Body of pancreas (tissue), 4 donors: ENCODE data around the gene CCDC34. TPM values are rescaled to one million over a fixed set of nuclear protein-coding genes. Genes with fewer than 3 reads are reported as not detected.

Experiments used
- ATAC-seq: fragments of 150-250 bp; one replicate; pipeline ENCODE4 v1.9.1; 2016
- DNase-seq, 4 donors: peaks; one replicate each; pipeline ENCODE4 v3.0.0-alpha.2; 2019
- H3K27ac ChIP-seq, 4 donors: fragments of 200-600 bp; sonication (generic); 1 replicate in 3 of 4; 2 replicates in 1 of 4; pipeline versions ENCODE4 v1.5.1 to v1.6.1; 2016 to 2019; ENCODE audit warnings: mild to moderate bottlenecking in 1 of 4, mixed read lengths in 1 of 4, moderate library complexity in 1 of 4
- H3K27me3 ChIP-seq, 2 donors: fragments of 200-600 bp; sonication (generic); one replicate each; pipeline ENCODE4 v1.6.0; 2016; ENCODE audit warnings: mild to moderate bottlenecking in 1 of 2
- H3K36me3 ChIP-seq, 2 donors: fragments of 200-600 bp; sonication (generic); replicated peaks in 1 of 2; 2 replicates each; pipeline ENCODE4 v1.5.1; 2016; ENCODE audit warnings: low read depth in 2 of 2; ENCODE audit not compliant: insufficient read depth in 1 of 2
- H3K4me1 ChIP-seq: fragments of 200-600 bp; sonication (generic); one replicate; pipeline ENCODE4 v1.6.0; 2016
- H3K4me3 ChIP-seq, 2 donors: fragments of 200-600 bp; sonication (generic); 1 replicate in 1 of 2; 2 replicates in 1 of 2; pipeline ENCODE4 v1.5.1; 2016 to 2019
- H3K9me3 ChIP-seq, 3 donors: fragments of 200-600 bp; sonication (generic); 1 replicate in 2 of 3; 2 replicates in 1 of 3; pipeline ENCODE4 v1.5.1; 2016
- POLR2A ChIP-seq, 3 donors: fragments of 450-650 bp; IDR thresholded peaks; one replicate each; pipeline ENCODE4 v1.6.1; 2016; ENCODE audit warnings: antibody characterized with exemption in 3 of 3, mild to moderate bottlenecking in 2 of 3
- WGBS, 2 donors: methylation state at CpG; one replicate each; pipeline ENCODE4 v1.1.5; 2017; 5-methylcytosine and 5-hydroxymethylcytosine counted together
- intact Hi-C: fragments of 100-400 bp; cut with DNase I; formaldehyde crosslinking; loops from one replicate; pipeline ENCODE4 v1.15.1; 2023
- total RNA-seq, 2 donors: library from RNA; depleted of rRNA; stranded (reverse); fragments of >200 nt; gene quantifications; one replicate each; pipeline ENCODE4 v1.1.0, GENCODE V29; 2016
- TF ChIP-seq, protein P1 (sequence below), 7 experiments: fragments of 450-650 bp in 4 of 7; fragments of 200-600 bp in 3 of 7; sonication (generic) in 3 of 7; IDR thresholded peaks; one replicate each; pipeline ENCODE4 v1.5.1; 2016 to 2019; ENCODE audit warnings: antibody characterized with exemption in 7 of 7

Gene CCDC34
- total RNA-seq, 2 donors from 2014 or later, result 3.6 to 5.9 TPM

DNA sequence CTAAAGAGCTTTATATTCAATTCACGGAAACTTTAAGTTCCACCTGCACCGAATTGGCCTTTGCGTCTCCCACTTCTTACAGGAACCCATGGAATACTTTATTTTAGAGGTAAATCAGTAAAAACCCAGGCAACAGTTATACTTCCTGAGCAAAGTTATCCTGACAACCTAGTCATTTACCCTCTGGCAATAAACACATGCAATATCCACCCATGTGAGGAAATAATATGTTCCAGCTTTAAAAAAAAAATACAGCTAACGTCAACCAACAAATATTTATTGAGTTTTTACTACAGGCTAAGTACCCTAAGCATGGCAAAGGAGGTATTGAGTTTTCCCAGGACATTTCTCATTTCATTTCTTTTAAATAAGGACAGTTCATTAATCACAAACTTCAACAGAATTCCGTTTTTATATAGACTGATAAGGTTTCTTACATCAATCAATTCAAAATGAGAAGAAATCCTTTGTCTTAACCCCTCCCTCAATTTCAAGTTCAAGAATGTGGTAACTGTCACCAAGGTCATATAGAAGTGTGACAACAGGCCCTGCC lies 38.3 kb upstream of the CCDC34 start:
- 64 to 66% methylated on average over 5 of the region's 5 CpGs for WGBS, 2 donors
- intact Hi-C loops, result no loop called here

DNA sequence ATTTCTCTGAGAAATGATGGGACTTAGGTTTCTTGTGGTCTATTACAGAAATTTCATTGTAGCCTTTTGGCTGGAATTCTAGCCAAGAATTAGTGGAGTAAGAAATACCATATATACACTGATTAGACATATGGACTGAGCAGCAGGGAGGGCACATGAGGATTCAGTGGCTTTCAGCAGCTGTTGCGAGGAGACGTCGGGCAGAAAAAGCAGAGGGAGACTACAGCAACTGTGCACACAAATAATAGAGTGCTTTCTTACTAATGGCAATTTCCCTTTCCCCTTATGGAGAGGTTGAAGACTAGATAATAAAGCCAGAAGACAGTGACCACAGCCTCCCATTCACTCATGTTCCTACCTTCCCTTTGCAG lies 35.4 kb upstream of the CCDC34 start:
- no peak for ATAC-seq
- Histone ChIP-seq H3K27me3 (no peaks in the 10 kb centered on the region), H3K4me1 (peaks cover 81% of the 10 kb centered on the region), H3K4me3 (no peak overlapping the region), H3K36me3 (no peaks in the 10 kb centered on the region), H3K27ac (peak overlapping the region in 3 of 4 donors; percentile 70 to 90 (median 76)), H3K9me3 (no peaks in the 10 kb centered on the region)
- intact Hi-C loops, result no loop called here
- no peak for DNase-seq
- TF ChIP-seq, protein P1, sequence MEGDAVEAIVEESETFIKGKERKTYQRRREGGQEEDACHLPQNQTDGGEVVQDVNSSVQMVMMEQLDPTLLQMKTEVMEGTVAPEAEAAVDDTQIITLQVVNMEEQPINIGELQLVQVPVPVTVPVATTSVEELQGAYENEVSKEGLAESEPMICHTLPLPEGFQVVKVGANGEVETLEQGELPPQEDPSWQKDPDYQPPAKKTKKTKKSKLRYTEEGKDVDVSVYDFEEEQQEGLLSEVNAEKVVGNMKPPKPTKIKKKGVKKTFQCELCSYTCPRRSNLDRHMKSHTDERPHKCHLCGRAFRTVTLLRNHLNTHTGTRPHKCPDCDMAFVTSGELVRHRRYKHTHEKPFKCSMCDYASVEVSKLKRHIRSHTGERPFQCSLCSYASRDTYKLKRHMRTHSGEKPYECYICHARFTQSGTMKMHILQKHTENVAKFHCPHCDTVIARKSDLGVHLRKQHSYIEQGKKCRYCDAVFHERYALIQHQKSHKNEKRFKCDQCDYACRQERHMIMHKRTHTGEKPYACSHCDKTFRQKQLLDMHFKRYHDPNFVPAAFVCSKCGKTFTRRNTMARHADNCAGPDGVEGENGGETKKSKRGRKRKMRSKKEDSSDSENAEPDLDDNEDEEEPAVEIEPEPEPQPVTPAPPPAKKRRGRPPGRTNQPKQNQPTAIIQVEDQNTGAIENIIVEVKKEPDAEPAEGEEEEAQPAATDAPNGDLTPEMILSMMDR (IDR thresholded peaks at IDR 0.05), result no peak
- no peak for TF ChIP-seq POLR2A (IDR thresholded peaks at IDR 0.05)
- 57% methylated on average over 3 of the region's 3 CpGs for WGBS, 2 donors

More for the DNA sequence above, 38.3 kb upstream of the CCDC34 start:
- peak overlapping the region; percentile 41 to 73 (median 70) for H3K27ac ChIP-seq
- ATAC-seq (peak; percentile 13), DNase-seq (no peak)
- no peak overlapping the region for H3K4me3 ChIP-seq
- no peaks in the 10 kb centered on the region for H3K36me3 ChIP-seq
- H3K9me3 ChIP-seq, result no peaks in the 10 kb centered on the region
- TF ChIP-seq, protein P1 (IDR thresholded peaks at IDR 0.05), result no peak
- TF ChIP-seq POLR2A (IDR thresholded peaks at IDR 0.05), result no peak
- peaks cover 85% of the 10 kb centered on the region for H3K4me1 ChIP-seq
- H3K27me3 ChIP-seq, result no peaks in the 10 kb centered on the region

DNA sequence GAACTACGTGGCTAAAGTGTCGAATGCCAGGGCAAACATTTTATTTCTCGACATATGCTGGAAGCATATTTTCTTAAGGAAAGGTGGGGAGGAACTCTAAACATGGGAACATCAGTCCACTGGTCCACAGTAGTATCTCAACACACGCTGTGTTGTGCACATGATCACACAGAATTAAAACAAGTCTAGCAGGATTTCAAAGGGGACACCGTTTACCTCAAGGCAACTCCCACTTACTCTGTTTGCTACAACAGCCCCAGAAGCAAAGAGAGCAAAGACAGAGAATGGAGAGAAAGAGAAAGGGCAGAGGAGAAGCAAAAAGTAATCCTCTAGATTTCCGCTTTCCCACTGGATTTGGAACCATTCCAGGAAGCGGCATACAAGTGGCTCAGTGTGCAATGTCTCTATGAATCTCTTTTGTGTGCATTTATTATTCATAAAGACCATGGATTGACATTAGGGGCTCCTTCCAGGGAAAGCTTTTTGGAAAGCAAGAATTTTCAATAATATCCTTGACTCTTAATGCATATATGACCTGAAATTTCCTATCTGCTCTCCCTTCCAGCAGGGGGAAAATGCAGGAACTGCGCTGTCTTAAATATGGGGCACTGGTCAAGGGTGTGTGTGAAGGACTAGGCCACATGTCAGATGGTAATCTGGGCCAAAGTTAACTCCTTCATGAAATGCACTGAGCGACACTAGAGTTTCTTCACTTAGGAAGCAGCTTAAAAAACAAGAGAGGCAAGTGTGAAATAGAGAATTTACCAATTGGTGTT lies 34.8 kb upstream of the CCDC34 start:
- Histone ChIP-seq H3K9me3 (no peaks in the 10 kb centered on the region), H3K27ac (peak overlapping the region; percentile 51 to 90 (median 73)), H3K4me1 (peaks cover 80% of the 10 kb centered on the region), H3K27me3 (no peaks in the 10 kb centered on the region), H3K36me3 (no peaks in the 10 kb centered on the region), H3K4me3 (no peak overlapping the region)
- DNase-seq (no peak), ATAC-seq (no peak)
- 35 to 40% methylated on average over 9 of the region's 9 CpGs for WGBS, 2 donors
- intact Hi-C loops, result no loop called here
- TF ChIP-seq, protein P1 (IDR thresholded peaks at IDR 0.05), result peak in 3 of 7 experiments; percentile 6 to 23 (median 9)
- no peak for TF ChIP-seq POLR2A (IDR thresholded peaks at IDR 0.05)

DNA sequence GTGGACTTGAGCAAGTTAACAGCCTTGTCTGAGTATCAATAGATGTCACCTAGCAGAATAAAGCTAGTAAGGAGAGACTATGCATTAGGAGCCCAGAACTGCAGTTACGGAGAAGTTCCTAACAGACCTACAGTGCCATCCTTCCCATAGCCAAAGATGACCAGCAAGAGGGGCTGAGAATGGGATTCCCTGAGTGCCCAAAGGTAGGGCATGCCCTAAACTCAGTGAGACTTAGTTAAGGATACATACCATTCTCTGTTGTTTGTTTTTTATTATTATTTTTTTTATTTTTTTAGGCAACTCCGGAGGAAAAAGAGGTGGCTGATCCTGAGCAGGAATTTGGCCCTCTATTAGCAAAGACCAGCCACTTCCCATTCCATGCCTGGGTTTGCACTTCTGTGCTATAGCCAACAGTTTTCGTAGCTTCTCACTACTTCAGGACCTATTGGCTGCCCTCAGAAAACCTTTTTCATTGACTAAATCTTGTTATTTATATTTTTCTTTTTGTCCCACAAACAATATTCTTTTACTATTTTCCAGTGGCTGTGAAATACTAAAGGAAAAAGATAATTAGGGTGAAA lies 33.3 kb upstream of the CCDC34 start:
- H3K4me1 ChIP-seq, result peaks cover 80% of the 10 kb centered on the region
- H3K27me3 ChIP-seq, result no peaks in the 10 kb centered on the region
- TF ChIP-seq, protein P1 (IDR thresholded peaks at IDR 0.05), result no peak
- no peak for TF ChIP-seq POLR2A (IDR thresholded peaks at IDR 0.05)
- H3K27ac ChIP-seq, result peak overlapping the region; percentile 33 to 90 (median 73)
- WGBS, 2 donors, result 30 to 40% methylated on average over 3 of the region's 3 CpGs
- H3K36me3 ChIP-seq, result no peaks in the 10 kb centered on the region
- intact Hi-C loops, result no loop called here
- H3K4me3 ChIP-seq, result no peak overlapping the region
- no peaks in the 10 kb centered on the region for H3K9me3 ChIP-seq
- no peak for ATAC-seq
- no peak for DNase-seq
